ENCODE results near the gene MAP4K2.

GRCh38 chr11:64826062-64826461 is 23.0 kb upstream of the MAP4K2 start:
- TF ChIP-seq POLR2AphosphoS5 (IDR thresholded peaks at IDR 0.05; ENCODE audit: control insufficient read depth, insufficient read depth, low read depth, low read length) (no peak), RAD21 (CRISPR knock-in tag; conservative IDR thresholded peaks at IDR 0.05 in 1 of 2, IDR thresholded peaks at IDR 0.05 in 1 of 2) (no peak), ZBTB17 (CRISPR knock-in tag; IDR thresholded peaks at IDR 0.05) (no peak)

Measured in K562 (cell line).